Measurements from ENCODE around the gene CHMP4B.

The CHMP4B gene

GRCh38 chr20:33822423-33822822 is 11.3 kb downstream of the CHMP4B start:
- no peak for TF ChIP-seq PPARA (CRISPR knock-in tag; IDR thresholded peaks at IDR 0.05; ENCODE audit: borderline replicate concordance)
- no peak for TF ChIP-seq RARB (CRISPR knock-in tag; IDR thresholded peaks at IDR 0.05)
- TF ChIP-seq ESRRG (CRISPR knock-in tag; IDR thresholded peaks at IDR 0.05) = no peak
- ATAC-seq = no peak

GRCh38 chr20:33822991-33823390 is 11.8 kb downstream of the CHMP4B start:
- ATAC-seq = no peak
- no peak for TF ChIP-seq TOX (CRISPR knock-in tag; IDR thresholded peaks at IDR 0.05; ENCODE audit: borderline replicate concordance)
- TF ChIP-seq ARNTL (CRISPR knock-in tag; IDR thresholded peaks at IDR 0.05; ENCODE audit: borderline replicate concordance, low read depth) = no peak
- TF ChIP-seq CREB5 (CRISPR knock-in tag; IDR thresholded peaks at IDR 0.05; ENCODE audit: low read depth) = no peak
- no peak for TF ChIP-seq ZC3H10 (CRISPR knock-in tag; IDR thresholded peaks at IDR 0.05)
- TF ChIP-seq TSHZ2 (CRISPR knock-in tag; IDR thresholded peaks at IDR 0.05) = no peak
- TF ChIP-seq OSR1 (CRISPR knock-in tag; IDR thresholded peaks at IDR 0.05) = no peak
- TF ChIP-seq POU6F1 (CRISPR knock-in tag; IDR thresholded peaks at IDR 0.05; ENCODE audit: borderline replicate concordance, low read depth) = no peak
- TF ChIP-seq PPARA (CRISPR knock-in tag; IDR thresholded peaks at IDR 0.05; ENCODE audit: borderline replicate concordance) = no peak
- no peak for TF ChIP-seq CSDC2 (CRISPR knock-in tag; IDR thresholded peaks at IDR 0.05)
- TF ChIP-seq SNAI2 (CRISPR knock-in tag; IDR thresholded peaks at IDR 0.05) = no peak
- no peak for TF ChIP-seq ISL1 (CRISPR knock-in tag; IDR thresholded peaks at IDR 0.05)
- TF ChIP-seq ZNF70 (CRISPR knock-in tag; IDR thresholded peaks at IDR 0.05) = no peak

- ATAC-seq = no peak
- no peak for TF ChIP-seq POU6F1 (CRISPR knock-in tag; IDR thresholded peaks at IDR 0.05; ENCODE audit: borderline replicate concordance, low read depth)
- TF ChIP-seq ZNF70 (CRISPR knock-in tag; IDR thresholded peaks at IDR 0.05) = no peak
- no peak for TF ChIP-seq SNAI2 (CRISPR knock-in tag; IDR thresholded peaks at IDR 0.05)
- TF ChIP-seq GLIS3 (CRISPR knock-in tag; IDR thresholded peaks at IDR 0.05) = no peak
- TF ChIP-seq CREB5 (CRISPR knock-in tag; IDR thresholded peaks at IDR 0.05; ENCODE audit: low read depth) = no peak
- no peak for TF ChIP-seq CSDC2 (CRISPR knock-in tag; IDR thresholded peaks at IDR 0.05)
- TF ChIP-seq TCF4 (CRISPR knock-in tag; IDR thresholded peaks at IDR 0.05; ENCODE audit: borderline replicate concordance) = no peak
- TF ChIP-seq ZC3H10 (CRISPR knock-in tag; IDR thresholded peaks at IDR 0.05) = no peak
- TF ChIP-seq BACH2 (CRISPR knock-in tag; IDR thresholded peaks at IDR 0.05; ENCODE audit: borderline replicate concordance) = no peak
- TF ChIP-seq ZFP3 (CRISPR knock-in tag; IDR thresholded peaks at IDR 0.05) = no peak
- TF ChIP-seq ZFP30 (CRISPR knock-in tag; IDR thresholded peaks at IDR 0.05) = no peak
- no peak for TF ChIP-seq TOX (CRISPR knock-in tag; IDR thresholded peaks at IDR 0.05; ENCODE audit: borderline replicate concordance)
- TF ChIP-seq OSR1 (CRISPR knock-in tag; IDR thresholded peaks at IDR 0.05) = no peak
- no peak for TF ChIP-seq RARB (CRISPR knock-in tag; IDR thresholded peaks at IDR 0.05)
- no peak for TF ChIP-seq TSHZ2 (CRISPR knock-in tag; IDR thresholded peaks at IDR 0.05)
- TF ChIP-seq PATZ1 (CRISPR knock-in tag; IDR thresholded peaks at IDR 0.05; ENCODE audit: borderline replicate concordance) = no peak
- no peak for TF ChIP-seq ARNTL (CRISPR knock-in tag; IDR thresholded peaks at IDR 0.05; ENCODE audit: borderline replicate concordance, low read depth)
- TF ChIP-seq ZNF8 (CRISPR knock-in tag; IDR thresholded peaks at IDR 0.05) = no peak
- no peak for TF ChIP-seq PPARA (CRISPR knock-in tag; IDR thresholded peaks at IDR 0.05; ENCODE audit: borderline replicate concordance)
- TF ChIP-seq ISL1 (CRISPR knock-in tag; IDR thresholded peaks at IDR 0.05) = no peak
These were observed 13.7 kb downstream of the CHMP4B start for GRCh38 chr20:33824852-33825251.
